Measurements from ENCODE around the gene CRLF1.

- TF ChIP-seq, protein P1, sequence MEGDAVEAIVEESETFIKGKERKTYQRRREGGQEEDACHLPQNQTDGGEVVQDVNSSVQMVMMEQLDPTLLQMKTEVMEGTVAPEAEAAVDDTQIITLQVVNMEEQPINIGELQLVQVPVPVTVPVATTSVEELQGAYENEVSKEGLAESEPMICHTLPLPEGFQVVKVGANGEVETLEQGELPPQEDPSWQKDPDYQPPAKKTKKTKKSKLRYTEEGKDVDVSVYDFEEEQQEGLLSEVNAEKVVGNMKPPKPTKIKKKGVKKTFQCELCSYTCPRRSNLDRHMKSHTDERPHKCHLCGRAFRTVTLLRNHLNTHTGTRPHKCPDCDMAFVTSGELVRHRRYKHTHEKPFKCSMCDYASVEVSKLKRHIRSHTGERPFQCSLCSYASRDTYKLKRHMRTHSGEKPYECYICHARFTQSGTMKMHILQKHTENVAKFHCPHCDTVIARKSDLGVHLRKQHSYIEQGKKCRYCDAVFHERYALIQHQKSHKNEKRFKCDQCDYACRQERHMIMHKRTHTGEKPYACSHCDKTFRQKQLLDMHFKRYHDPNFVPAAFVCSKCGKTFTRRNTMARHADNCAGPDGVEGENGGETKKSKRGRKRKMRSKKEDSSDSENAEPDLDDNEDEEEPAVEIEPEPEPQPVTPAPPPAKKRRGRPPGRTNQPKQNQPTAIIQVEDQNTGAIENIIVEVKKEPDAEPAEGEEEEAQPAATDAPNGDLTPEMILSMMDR (IDR thresholded peaks at IDR 0.05; ENCODE audit: low read depth, low read length): no peak
- no peak for TF ChIP-seq EZH2phosphoT487 (IDR thresholded peaks at IDR 0.05; ENCODE audit: low read depth)
Observed at GRCh38 chr19:18587561-18587960, 19.0 kb downstream of the CRLF1 start.

All from OCI-LY3 (cell line).